Measurements from ENCODE around the gene RAI2.

RAI2 gene
- long read RNA-seq, donor 1, partial matches to known transcripts = 0 of 2 reads
- long read RNA-seq, donor 1, other reads (novel, unspliced or antisense) = 0 of 2 reads
- long read RNA-seq, donor 2, partial matches to known transcripts = 0 of 1 reads
- long read RNA-seq, donor 2, other reads (novel, unspliced or antisense) = 0 of 1 reads
- long read RNA-seq, donor 3, partial matches to known transcripts = 0 of 2 reads
- long read RNA-seq, donor 3, other reads (novel, unspliced or antisense) = 0 of 2 reads
- long read RNA-seq, donor 4, partial matches to known transcripts = 0 of 1 reads
- long read RNA-seq, donor 4, other reads (novel, unspliced or antisense) = 0 of 1 reads
- long read RNA-seq, donor 5 = 0 reads
- long read RNA-seq, donor 6, partial matches to known transcripts = 0 of 9 reads
- long read RNA-seq, donor 6, other reads (novel, unspliced or antisense) = 9 of 9 reads
- long read RNA-seq, donor 7, partial matches to known transcripts = 0 of 10 reads
- long read RNA-seq, donor 7, other reads (novel, unspliced or antisense) = 6 of 10 reads
- long read RNA-seq, donor 8, partial matches to known transcripts = 0 of 3 reads
- long read RNA-seq, donor 8, other reads (novel, unspliced or antisense) = 0 of 3 reads

DNA sequence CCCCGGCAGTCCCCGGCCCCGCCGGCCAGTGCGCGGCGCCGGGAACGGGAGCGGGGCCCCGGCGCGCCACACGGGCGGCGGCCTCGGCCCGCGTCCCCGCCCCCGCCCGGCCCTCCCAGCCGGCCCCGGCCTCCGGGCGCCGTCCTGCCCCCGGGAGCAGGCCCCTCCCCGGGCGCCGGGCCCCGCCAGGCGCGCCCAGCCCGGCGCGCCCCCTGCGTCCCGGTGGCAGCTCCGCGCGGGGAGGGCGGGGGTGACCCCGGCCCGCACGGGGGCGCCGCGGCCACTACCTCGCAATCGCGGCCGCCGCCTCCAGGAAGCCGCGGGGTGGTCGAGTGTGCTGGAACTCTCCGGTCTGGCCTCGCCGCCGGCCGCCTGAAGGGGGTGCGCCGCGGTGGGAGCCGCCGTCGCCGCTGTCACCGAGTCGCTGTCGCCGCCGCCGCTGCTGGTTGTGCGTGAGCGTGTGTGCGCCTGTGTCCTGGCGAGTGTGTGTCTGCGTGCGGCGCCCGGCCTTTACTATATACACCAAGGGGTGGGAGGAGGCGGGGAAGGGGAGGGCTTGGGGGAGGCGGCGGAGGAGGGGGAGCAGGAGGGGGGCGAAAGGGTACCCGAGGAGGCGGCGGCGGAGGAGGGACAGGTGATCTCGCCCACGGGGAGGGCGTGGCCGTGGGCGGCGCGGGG is at the start of gene RAI2:
TSS of gene RAI2 (minus strand) at position 488 of the 678 bp plus-strand sequence. CDS start 59,288 bp downstream, outside the sequence.
- DNase-seq = peak; percentile 47

DNA sequence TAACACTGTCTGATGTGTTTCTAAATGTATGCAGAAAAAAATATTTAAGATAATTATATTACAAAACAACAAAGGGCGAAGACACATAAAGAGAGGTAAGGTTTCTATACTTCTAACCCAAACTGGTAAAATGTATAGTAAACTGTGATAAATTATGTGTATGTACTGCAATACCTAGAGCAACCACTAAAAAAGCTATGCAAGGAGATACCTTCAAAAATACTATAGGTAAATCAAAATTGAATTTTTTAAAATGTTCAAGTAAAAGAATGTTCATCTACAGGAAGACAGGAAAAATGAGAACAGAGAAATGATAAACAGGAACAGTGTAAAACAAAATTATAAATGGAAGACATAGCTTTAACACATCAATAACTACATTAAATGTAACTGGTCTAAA is 27.3 kb upstream of the RAI2 start:
- DNase-seq = no peak

DNA sequence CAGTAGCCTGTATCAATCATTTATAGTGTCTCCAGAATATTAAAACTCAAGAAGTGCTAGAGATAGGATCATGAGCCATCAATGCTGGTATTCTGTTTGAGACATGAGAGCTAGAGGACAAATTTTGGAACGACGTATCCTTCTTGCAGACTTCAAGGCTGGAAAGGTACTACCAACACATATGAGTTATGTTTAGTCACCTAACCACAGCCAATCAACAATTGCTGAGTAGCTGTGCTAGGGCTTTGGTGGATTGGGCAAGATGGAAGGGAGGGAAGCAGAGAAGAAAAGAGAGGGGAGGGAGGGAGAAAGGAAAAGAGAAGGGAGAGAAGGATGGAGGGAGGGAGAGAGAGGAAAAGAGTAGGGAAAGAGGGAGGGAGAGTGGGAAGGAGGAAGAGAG is 21.6 kb upstream of the RAI2 start:
- no peak for DNase-seq

DNA sequence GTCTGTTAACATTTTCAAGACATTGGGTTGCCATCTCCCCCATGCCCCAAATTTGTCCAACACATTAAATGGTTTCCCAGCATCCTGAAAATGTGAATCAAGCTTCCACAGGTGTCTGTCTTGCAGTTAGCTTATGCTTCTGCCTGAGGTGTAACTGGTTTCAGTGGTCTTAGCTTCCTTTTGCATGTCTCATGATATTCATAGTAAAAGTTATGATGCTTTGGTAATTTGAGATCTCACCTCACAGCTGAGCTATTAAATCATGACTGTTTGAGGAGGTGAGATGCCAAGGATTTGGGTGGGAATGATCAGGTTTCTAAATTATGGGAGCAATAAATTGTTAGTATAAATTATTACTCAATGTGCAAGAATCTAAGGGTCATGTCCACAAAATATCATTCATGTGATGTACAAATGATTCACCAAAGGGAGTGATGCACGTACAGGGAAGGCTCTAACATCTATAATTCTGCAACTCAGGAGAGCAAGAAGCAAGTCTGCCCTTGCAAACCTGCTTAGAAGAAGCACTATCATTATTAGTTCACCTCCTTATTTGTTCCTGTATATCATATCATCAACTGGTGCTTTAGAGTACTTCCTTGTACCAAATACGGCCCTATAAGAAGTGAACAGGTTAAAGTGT is 17.1 kb upstream of the RAI2 start:
- no peak for DNase-seq

DNA sequence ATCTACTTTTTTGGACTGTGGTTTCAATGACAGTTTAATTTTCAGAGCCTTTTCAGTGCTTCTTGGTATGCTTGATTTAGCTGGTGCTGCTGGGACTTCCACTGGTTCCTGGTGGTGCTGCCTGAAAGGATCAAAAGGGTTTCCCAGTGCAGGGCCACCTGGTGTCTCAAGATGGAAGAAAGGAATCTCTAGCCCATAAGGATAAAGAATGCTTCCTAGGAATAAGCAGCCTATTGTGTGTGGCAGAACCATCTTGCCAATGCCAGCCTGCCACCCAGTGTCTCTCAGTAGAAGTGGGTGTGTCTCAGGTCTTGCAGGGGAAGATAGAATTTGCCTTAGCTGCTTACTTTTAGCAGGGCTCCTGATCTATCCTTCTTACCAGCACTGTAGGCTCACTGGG is 15.0 kb upstream of the RAI2 start:
- DNase-seq = no peak

DNA sequence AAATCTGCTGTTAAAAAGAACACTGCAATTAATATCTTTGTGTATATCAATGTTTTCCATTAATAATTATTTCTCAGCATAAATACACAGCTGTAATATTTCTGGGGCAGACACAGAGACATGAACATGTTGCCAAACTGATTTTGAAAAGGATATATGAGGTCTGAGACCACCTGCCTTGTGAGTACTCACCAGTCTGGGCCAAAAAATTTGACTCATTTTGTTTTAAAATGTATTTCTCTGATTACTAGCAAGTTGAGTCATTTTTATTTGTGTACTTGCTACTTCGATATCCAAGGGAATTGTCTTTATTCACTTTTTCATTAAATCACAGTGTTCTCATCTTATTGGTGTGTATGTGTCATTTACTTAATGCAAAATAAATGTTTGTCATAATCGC is 8.5 kb upstream of the RAI2 start:
- DNase-seq = no peak

DNA sequence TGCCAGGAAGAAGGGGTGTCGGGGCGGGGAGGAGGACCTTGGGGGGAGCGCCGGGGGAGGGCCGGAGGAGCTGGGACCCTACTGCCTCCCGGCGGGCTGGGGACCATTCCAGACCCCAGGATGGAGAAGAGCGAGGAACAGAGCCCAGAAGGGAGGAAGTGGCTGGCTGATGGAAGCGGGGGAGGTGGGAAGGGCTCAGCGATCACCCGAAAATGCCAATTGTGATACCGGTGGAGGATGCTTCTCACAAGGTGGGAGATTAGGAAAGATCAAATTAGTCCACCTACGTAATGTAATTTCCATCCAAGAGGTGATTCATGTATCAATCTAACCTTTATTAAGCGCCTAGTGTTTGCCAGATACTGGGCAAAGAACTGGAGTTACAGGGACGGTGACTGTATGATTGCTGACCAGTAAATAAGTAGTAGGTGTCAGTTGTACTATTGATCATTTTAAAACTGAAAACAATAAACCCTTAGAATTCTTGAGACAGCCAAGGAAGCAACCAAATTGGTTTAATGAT is 452 bp upstream of the RAI2 start:
- no peak for DNase-seq

DNA sequence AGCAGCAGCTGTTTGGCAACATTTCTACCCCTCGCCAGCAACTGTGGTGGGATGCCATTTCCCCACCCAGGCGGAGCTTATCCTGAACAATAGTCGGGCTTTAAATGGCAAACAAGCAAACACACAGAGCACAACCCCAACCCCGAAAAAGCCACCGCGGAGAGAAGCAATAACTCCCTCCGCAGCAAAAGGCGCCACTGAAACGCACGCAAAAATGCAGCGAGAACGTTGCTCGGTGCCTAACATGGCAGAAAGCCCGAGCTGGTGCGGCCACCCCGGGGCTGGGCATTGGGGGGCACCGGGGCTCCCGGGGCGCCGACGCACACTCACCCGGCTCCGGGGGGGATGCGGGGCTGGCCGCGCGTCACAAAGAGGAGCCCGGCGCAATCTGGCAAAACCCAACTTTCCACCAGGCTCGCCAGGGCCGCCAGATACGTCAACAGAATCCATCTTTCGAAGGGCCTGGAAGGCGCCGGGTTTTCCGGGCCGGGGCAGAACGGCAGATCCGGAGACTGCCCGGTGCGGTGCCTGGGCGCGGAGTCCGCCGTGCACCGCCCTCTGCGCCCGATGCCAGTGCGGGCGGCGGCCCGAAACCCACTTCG is 818 bp downstream of the RAI2 start:
- DNase-seq = peak; percentile 54

DNA sequence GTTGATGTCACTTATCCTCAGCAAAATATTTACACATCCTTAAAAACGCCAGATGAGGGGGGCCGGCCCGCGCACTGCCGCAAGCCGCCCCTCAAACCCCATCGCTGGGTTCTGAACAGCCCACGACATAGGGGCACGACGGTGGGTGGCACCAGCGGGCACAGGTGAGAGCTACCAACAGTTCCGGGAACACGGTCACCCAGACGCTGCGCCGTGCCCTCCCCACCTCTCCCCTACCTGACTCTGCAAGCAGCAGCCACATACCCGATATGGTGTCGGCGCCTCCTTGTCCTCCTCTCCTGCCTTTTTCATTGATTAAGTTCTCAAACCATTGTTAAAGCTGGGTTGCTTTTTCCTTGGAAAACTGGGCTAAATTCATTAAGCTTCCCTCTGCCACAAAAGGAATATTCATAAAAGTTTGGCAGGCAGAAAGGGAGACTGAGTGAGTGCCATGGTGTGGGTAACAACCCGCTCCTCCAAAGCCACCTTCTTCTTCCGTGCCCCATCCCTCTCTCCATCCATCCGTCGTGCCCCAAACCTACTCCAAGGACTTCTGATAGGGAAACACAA is 1.4 kb downstream of the RAI2 start:
- no peak for DNase-seq

DNA sequence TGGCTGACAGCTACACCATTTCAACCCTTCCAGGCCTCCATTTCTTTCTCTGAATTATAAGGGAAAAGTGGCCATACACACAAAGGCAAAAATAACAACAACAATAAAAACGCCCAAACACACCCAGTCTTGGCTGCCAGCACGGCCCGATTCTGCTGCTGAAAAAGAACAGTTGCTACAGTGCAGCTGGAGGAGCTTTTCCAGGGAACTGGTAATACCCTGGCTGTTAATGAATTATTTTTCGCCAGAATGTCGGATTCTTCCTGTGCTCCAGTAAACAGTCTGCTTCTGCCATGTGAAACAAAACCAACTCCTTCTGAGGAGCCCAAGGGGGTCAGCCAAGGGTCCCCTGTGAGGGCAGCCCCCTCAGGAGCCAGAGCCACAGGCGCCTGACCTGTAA is 6.6 kb downstream of the RAI2 start:
- peak; percentile 19 for DNase-seq

DNA sequence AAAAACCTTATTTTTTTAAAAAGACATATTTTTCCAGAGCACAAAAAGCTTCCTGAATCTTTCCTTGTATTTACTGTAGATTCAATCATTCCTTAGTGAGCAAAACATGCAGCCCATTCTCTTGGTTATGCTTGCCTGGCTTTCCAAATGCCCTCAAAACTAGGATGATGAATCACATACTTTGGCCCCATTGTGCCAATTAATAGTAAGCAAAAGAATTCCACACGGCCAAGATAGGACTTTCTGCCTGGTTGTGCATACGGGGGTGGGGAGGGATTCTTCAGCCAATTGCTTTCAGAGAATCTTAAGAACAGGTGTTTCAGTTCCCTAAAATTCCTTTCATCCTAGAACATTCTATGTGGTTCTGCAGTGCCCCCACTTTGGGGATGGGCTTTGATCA is 7.0 kb downstream of the RAI2 start:
- DNase-seq = no peak

DNA sequence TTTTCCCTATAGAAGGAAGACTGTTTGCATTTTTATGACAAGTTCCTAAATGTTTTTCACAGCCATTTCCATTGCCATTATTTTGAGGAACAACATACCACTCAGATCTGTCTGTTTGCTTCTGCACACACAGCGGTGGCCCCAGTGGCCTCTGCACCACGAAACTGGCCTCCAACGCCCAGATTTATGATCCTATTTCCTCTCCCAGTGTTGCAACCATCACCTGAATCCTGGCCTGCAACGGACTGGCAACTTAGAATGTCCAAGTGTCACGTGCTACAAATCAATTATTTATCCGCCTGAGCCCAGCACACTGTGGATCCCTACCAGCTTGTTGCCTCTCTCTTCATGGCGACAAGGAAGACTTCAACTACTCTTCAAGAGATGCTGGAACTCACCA is 9.2 kb downstream of the RAI2 start:
- no peak for DNase-seq

DNA sequence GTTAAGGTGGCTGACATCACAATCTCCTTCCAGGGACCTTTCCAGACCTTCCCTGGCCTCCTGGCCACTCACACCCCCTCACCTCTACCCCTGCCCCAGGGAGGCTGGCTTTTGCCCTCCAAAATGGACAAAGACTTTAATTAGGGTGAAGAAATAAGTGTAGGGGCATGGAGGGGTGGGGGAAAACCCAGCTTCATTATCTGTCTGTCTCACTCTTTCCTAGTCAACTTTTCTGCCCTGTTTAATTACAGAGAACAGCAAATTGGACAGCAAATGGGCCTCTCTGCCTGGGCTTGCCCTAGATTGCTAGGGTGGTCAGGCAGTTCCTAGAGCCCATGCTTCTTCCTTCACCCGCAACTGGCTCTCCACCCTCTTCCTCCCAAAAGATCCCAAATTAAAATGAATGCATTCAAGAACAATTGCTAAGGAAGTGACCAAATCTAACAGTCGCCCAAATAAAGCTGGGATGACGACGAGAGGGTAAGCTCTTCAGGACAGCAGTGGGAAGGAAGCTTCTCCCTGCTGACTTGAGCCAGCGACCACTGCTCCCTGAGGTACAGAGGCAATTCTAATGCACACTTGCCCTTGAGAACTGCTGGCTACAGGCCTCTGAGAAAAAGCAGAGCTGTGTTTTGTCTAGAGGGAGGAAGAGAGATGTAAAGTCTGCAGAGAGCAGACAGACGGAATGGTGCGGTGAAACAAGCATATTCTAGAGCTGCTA is 12.4 kb downstream of the RAI2 start:
- no peak for DNase-seq

DNA sequence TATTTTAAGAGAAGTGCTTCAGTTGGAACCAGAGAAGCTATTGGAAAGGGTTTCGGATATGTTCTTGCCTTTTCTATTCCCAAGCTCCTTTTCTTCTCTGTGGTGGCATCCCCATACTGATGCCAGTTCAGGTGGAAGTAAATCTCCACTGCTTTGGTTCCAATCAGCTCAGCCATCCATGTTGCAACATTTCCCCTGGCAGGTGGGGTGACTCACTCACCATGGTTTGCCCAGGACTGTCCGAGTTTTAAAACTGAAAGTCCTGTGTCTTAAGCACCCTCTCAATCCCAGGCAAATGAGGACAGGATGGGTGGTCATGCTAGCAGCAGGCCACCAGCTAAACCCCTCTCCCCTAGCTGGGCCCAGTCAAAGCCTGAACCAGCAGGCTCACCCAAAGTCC is 15.1 kb downstream of the RAI2 start:
- no peak for DNase-seq

DNA sequence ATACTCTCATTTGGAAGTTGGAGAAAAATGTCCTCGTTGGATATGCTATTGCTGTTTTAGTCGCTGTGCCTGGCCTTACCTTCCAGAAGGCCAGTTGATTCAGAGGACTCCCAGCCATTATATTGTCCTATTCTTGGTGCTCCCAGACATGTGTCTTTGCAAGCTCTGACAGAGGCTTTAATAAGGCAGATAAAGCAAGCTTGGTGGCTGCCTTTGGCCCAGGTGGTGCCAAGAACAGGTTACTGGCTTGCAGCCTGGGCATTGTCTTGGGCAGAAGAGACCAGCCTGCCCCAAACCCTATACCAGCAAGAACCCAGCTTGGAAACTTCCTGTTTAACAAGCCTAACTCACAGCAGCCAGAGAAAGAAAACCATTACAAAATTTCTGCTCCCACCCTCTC is 16.9 kb downstream of the RAI2 start:
- no peak for DNase-seq

DNA sequence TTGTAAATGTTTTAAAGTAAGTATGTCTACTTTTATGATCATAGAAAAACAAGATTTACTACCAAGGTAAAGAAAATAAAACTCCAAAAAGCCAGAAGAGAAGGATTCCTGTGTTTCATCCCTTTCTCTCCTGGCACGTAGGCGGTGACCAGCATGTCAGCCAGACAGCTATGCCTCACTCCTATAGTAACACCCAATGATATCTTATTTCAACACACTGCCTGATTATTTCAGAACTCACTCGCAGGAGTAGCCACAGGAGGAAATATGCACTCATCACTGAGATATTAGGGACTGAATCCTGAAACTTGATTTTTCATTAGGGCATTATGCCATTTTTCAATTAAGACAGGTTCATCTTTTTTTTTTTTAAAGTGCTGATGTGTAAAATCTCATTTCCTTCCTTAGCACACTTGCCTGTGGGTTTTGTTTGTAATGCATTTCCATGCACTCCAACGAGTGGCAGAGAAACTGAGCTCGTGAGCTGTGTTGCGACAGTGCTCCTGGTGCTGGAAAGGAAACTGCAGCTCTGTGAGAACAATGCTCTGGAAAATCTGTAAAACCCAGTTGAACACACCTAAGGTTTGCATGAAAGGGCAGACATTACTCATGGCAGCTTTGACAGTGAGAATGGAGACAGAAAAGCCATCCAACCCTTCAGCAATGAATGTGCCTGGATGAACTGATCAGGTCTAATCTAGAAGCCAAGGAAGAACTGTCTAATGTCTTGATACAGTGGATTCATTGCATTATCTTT is 18.2 kb downstream of the RAI2 start:
- no peak for DNase-seq

DNA sequence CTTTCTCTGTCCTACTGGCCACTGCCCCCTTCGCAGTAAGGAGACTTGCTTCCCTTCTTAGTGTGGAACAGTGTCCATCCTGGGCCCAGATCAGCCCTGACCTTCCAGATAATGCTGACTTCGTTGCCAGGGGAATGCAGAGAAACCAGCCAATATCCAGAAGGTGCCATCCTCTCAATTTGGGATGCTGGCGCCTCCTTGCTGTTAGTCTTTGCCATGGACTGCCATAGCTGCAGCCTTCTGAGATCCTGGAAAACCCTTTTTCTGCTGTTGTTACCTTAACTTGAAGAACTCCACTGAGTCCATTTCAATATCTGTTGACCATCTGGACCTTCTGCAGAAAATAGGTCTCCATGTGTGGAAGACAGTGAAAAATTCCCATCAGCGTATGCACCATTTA is 21.8 kb downstream of the RAI2 start:
- no peak for DNase-seq

DNA sequence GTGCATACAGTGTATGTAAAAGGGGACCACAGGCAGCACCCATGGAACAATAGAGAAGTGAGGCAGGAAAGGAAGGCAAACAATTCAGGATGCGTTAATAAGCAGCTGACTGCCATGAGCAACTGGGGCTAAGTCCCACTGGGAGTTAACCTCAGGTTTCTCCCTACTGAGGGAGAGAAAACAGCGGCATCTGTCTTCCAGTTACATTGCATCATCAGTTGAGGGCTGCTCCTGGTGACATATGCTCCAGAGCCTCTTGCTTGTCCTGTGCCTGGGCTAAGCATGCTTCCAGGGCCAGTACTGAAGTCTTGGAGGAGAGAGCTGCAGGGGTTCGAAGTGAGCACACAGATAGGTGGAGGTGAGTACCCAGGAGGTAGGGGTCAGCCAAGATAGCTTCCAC is 24.3 kb downstream of the RAI2 start:
- no peak for DNase-seq

DNA sequence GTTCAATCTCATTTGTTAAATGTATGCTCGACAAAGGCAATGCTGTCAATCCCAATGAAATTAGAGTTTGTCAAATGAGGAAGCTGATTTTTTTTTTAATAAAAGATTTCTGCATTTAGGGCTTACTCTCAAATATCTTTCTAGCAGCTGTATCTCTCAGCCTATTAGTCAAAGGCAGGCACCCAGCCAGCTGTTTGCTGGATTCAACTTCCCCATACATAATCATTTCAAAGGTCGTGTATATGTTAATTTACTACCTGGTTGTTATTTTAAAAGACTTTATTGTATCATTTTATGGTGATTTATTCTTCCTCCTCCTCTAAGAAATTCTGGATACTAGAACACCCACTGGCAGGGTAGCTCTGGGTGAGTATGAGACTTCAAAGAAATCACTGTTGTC is 27.1 kb downstream of the RAI2 start:
- DNase-seq = no peak

DNA sequence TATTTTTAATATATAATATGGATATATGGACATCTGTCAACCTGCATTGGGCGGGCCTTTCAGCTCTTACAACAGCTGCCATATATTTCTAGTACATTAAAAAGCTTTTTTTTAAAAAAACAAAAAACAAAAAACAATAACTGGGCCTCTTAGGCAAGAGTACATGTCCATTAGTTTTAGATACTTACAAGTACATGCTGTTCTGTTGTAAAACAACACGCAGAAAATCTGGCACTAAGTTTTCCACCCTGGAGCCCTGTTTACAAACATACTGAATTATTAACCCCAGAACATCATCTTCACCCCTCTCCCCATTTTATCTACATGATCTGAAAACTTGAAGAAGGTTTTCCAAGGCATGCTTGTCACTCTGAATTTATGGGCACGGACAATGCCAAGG is 29.8 kb downstream of the RAI2 start:
- no peak for DNase-seq

DNA sequence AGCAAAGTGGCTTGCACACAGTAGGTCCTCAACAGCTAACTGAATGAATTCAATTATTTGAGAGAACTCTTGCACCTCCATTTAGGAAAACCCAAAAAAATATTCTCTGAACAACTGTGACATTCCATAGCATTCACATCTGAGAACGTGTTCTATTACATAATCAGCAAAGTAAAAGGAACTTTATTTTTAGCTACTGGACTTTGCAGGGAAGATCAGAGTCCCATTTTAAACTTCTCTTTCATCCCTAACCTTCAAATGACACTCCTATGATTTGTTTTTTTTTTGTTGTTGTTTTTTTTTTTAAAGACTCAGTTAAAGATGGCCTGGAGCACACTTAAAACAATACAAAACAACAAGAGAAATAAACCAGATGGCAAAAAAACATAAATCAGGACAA is 30.9 kb downstream of the RAI2 start:
- DNase-seq = no peak
